ENCODE measurements around the gene C5orf46.

C5orf46 gene

GRCh38 chr5:147857302-147858129 is 48.8 kb downstream of the C5orf46 start:
- peak; percentile 3 for DNase-seq

DNA sequence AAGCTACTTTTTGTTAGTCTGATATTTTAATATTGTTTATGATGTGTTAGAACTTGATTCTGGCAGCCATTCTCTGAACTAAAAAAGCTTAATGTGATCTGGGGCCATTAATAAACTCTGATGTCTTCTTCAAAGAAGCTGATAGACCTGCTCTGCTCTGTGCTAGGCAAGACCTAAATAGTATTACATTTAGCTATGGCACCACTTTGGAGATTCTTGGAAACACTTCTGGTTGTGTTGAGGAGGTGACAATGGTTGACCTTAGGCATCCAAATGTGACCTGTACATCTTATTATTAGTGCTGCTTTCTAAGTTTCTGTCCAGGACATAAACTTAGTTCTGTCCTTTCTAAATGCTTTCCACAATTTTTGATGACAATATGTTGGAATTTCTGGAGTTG is 49.5 kb downstream of the C5orf46 start:
- DNase-seq: no peak

DNA sequence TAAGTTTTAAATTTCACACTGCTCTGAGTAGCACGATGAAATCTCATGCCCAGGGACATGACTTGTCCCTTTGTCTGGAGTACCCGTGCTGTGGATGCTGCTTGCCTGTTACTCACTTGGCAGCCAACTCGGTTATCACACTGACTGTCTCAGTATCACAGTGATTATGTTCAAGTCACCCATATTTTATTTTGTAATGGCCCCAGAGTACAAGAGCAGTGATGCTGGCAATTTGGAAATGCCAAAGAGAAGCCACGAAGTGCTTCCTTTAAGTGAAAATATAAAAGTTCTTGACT is 50.6 kb downstream of the C5orf46 start:
- no peak for DNase-seq

DNA sequence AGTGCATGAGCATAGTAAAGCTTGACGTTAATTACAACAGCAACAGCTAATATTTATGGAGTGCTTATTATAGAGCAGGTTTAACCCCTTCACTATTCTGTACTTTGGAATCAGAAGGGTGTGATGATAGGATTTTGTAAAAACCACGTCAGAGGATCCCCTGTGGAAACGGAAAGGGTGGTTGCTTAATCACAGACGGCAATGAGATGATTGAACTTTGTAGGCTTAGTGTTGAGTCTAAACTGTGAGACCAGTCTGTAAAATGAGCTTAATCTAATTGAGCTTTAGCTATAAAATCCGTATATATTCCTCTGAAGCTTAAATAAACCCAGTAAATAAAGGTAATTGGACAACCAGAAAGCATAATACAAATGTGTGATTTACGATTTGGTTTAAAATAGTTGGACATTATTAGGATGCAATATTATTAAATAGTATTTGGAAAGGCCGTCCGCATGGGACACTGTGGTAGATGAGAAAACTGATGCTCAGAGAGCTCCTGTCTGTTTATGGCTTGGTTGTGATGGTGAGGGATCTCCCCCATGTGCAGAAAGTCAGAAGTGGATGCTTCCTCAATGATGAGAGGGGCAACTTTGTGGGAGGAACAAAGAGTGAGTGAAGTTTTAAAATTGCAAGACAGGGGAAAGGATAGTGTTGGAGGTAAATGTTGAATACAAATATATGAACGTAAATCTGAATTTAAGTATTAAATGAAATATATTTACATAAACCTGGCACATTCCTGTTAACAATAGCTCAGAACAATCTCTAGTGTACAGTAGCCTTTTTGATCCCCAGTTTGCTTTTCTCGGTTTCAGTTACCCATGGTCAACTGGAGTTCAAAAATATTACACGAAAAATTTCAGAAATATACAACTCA is 51.2 kb downstream of the C5orf46 start:
- no peak for DNase-seq

DNA sequence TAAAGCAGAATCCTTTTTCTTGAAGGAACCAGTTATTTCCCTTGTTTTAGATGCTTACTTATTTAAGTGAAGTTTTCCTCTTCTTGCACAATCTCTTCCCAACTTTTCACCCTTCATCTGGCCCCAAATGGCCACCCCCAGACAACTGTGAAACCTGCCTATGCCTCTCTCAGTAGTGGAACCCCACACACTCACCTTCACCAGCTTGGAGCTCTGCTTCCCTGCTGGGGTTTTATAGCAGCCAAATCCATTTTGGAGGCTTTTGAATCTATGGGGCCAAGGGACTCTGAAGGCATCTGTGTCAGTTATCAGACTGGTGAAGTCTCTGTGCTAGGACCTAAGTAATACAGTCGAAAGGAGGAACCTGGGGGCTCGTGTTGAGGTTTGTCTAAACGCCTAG is 52.0 kb downstream of the C5orf46 start:
- DNase-seq: no peak

GRCh38 chr5:147853372-147853987 is 52.9 kb downstream of the C5orf46 start:
- DNase-seq: no peak

DNA sequence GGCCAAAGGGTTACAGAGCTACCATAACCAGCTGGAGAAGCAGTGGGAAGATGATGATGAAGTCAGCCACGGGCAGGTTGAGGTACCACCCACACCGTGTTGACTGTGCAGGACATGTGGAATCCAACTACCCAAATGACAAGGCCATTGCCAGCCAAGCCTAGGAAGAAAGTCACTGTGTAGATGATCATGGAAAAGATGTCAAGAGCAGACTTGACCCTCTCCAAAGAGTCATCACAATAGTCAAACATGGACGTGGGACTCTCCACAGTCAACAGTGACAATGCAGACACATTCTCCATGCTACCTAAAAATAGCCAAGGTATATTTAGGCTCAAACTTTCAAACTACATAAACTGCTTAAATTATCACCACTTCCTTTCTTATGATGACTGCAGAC is 54.0 kb downstream of the C5orf46 start:
- no peak for DNase-seq

- DNase-seq: no peak
These were observed 54.8 kb downstream of the C5orf46 start for GRCh38 chr5:147851578-147851977.

DNA sequence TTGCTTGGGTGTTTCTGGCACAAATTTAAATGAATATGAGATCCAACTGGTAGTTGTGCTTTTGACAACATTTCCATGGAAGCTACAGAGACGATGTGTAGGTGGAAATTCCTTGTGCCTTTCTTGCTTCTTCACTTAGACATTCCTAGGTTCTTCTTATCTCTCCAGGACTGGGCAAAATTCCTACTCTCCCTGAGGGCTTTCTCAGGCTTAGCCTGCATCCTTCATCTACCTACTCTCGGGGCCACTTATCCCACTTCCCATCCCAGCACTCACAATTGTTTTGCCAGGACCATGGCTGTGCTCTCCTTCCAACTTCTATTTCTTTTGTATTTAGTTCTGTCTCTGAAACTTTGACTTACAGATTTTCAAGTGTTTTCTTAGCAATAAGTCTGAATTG is 57.1 kb downstream of the C5orf46 start:
- DNase-seq: no peak

- no peak for DNase-seq
These were observed 60.7 kb downstream of the C5orf46 start for GRCh38 chr5:147845618-147846017.

DNA sequence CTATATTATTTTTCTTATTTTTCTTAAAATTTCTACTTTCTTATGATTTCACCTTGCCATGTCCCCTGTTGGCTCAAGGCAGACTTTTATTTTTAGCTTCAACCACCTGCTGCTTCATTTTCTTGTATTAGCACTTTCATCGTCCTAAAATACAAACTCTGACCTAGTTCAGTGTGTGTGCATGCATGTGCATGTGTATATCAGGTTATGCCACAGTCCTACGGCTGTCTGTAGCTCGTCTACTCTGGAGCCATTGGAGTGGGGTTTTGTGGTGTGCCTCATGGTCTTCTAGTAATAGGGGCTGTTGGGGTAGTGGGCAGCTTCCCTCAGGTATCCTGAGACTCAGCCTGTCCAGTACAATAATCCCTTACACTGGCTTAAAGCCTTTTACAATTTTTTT is 61.5 kb downstream of the C5orf46 start:
- no peak for DNase-seq

- DNase-seq: no peak
These were observed 63.5 kb downstream of the C5orf46 start for GRCh38 chr5:147842869-147843268.
